Measurements from ENCODE around the gene TMEM196. TPM values are rescaled to one million over a fixed set of nuclear protein-coding genes. Genes with fewer than 3 reads are reported as not detected.

TMEM196 gene
- total and polyA plus RNA-seq, 2 donors from 2014 or later = 0.06 TPM; not detected in 1

DNA sequence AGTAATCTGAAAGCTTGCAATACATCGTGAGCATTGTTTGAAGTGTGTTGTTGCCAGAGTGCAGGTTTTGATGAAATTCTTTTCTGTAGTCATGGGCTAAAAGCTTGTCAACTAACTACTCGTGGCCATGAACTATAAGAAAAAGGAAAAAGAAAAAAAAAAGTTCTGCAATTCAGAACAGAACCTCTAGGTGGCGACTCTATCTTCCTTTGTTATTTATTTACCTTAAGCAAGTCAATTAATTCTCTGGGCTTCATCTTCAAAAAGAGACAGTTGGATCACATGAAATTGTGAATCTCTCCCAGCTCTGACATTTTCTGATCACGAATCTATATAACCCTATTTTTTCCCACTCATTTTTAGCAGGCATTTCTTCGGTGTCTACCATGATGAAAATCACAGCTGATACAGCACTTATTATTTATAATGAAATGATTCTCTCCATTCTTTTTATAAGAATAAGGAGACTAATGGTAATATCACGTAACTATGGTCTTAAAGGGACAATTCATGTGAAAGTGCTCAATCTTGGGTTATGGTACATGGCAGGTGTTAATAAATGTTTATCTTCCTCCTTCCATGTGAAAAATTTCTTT lies 18.8 kb downstream of the TMEM196 start:
- Histone ChIP-seq H3K36me3 (ENCODE audit: control insufficient read depth in 2 of 3, insufficient read depth in 3 of 3, low read length in 3 of 3) (no peaks in the 10 kb centered on the region), H3K9me3 (ENCODE audit: control insufficient read depth in 2 of 3, insufficient read depth in 1 of 3, low read length in 3 of 3) (no peaks in the 10 kb centered on the region), H3K27me3 (ENCODE audit: control insufficient read depth, insufficient read depth, low read length) (no peaks in the 10 kb centered on the region), H3K4me1 (ENCODE audit: control insufficient read depth in 2 of 3, insufficient read depth in 2 of 3, low read depth in 1 of 3, low read length in 3 of 3) (no peaks in the 10 kb centered on the region), H3K4me3 (ENCODE audit: low read length in 3 of 3) (no peak overlapping the region), H3K9ac (ENCODE audit: low read length in 3 of 3) (no peak overlapping the region), H3K27ac (ENCODE audit: low read depth in 2 of 2, low read length in 2 of 2) (no peak overlapping the region)
- intact Hi-C loops (cut with DNase I) = loop anchor here (10.0 kb wide), 1 partner anchor 410 kb away; no protein-coding TSS in a partner anchor
- DNase-seq = peak in 2 of 5 donors; percentile 42 to 43
- TF ChIP-seq, protein P1, sequence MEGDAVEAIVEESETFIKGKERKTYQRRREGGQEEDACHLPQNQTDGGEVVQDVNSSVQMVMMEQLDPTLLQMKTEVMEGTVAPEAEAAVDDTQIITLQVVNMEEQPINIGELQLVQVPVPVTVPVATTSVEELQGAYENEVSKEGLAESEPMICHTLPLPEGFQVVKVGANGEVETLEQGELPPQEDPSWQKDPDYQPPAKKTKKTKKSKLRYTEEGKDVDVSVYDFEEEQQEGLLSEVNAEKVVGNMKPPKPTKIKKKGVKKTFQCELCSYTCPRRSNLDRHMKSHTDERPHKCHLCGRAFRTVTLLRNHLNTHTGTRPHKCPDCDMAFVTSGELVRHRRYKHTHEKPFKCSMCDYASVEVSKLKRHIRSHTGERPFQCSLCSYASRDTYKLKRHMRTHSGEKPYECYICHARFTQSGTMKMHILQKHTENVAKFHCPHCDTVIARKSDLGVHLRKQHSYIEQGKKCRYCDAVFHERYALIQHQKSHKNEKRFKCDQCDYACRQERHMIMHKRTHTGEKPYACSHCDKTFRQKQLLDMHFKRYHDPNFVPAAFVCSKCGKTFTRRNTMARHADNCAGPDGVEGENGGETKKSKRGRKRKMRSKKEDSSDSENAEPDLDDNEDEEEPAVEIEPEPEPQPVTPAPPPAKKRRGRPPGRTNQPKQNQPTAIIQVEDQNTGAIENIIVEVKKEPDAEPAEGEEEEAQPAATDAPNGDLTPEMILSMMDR (IDR thresholded peaks at IDR 0.05; ENCODE audit: borderline replicate concordance, extremely low read depth, insufficient read depth) = peak; percentile 49
- FAIRE-seq = no peak

DNA sequence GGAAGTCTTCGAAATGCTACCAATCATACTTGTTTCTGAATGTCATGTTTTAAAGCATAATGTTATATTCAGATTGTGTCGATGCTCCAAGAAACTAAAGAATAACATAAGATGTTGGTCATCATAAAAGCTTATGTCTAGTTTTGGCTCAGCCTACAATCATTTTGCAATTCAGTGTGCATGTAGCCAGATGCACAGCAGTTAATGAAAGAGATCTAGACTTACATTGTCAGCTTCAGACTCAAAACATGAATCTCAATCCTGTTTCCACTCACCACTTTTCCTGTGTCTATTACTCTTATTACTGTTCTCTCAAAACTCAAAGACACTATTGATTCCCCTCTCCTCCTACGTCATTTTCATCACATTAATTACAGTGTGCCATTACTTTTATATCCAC lies 21.4 kb downstream of the TMEM196 start:
- TF ChIP-seq, protein P1 (IDR thresholded peaks at IDR 0.05; ENCODE audit: borderline replicate concordance, extremely low read depth, insufficient read depth) = no peak
- no peak overlapping the region for H3K9ac ChIP-seq (ENCODE audit: low read length in 3 of 3)
- no peaks in the 10 kb centered on the region for H3K27me3 ChIP-seq (ENCODE audit: control insufficient read depth, insufficient read depth, low read length)
- H3K36me3 ChIP-seq (ENCODE audit: control insufficient read depth in 2 of 3, insufficient read depth in 3 of 3, low read length in 3 of 3) = no peaks in the 10 kb centered on the region
- no peak overlapping the region for H3K27ac ChIP-seq (ENCODE audit: low read depth in 2 of 2, low read length in 2 of 2)
- DNase-seq (no peak), FAIRE-seq (no peak)
- intact Hi-C loops (cut with DNase I) = loop anchor here (10.0 kb wide), 1 partner anchor 413 kb away; no protein-coding TSS in a partner anchor
- no peaks in the 10 kb centered on the region for H3K9me3 ChIP-seq (ENCODE audit: control insufficient read depth in 2 of 3, insufficient read depth in 1 of 3, low read length in 3 of 3)
- no peak overlapping the region for H3K4me3 ChIP-seq (ENCODE audit: low read length in 3 of 3)
- H3K4me1 ChIP-seq (ENCODE audit: control insufficient read depth in 2 of 3, insufficient read depth in 2 of 3, low read depth in 1 of 3, low read length in 3 of 3) = no peaks in the 10 kb centered on the region

DNA sequence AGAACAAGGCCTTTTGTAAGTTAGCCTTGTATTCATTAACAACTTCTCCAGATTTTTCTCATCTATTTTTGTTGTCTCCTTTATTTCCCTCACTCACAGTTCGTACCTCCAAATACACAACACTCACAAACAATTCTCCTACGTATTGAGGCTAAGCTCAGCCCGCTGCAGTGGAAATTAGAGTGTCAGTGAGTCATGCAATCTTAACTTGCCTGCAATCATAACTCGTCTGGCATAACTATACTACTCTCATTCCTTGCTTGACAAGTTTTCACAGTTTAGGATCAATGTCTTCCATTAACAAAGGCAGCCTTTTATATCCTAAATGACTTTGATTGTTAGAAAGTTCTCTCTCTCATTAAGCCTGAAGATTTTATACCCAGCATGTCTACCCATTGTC lies 23.8 kb downstream of the TMEM196 start:
- Histone ChIP-seq H3K36me3 (ENCODE audit: control insufficient read depth in 2 of 3, insufficient read depth in 3 of 3, low read length in 3 of 3) (no peaks in the 10 kb centered on the region), H3K27ac (ENCODE audit: low read depth in 2 of 2, low read length in 2 of 2) (no peak overlapping the region), H3K27me3 (ENCODE audit: control insufficient read depth, insufficient read depth, low read length) (no peaks in the 10 kb centered on the region), H3K4me3 (ENCODE audit: low read length in 3 of 3) (no peak overlapping the region), H3K9me3 (ENCODE audit: control insufficient read depth in 2 of 3, insufficient read depth in 1 of 3, low read length in 3 of 3) (no peaks in the 10 kb centered on the region), H3K9ac (ENCODE audit: low read length in 3 of 3) (no peak overlapping the region), H3K4me1 (ENCODE audit: control insufficient read depth in 2 of 3, insufficient read depth in 2 of 3, low read depth in 1 of 3, low read length in 3 of 3) (no peaks in the 10 kb centered on the region)
- intact Hi-C loops (cut with DNase I) = loop anchor here (10.0 kb wide), 1 partner anchor 415 kb away; no protein-coding TSS in a partner anchor
- TF ChIP-seq, protein P1 (IDR thresholded peaks at IDR 0.05; ENCODE audit: borderline replicate concordance, extremely low read depth, insufficient read depth) = no peak
- FAIRE-seq (no peak), DNase-seq (peak in 1 of 5 donors; percentile 14)
